T-helper 17 cell (primary cell): ENCODE results near the gene RPL5. TPM values are rescaled to one million over a fixed set of nuclear protein-coding genes. Genes with fewer than 3 reads are reported as not detected.

Source experiments
- ATAC-seq: fragments of 150-1000 bp; cut with Tn5 transposase; 2 replicates; pipeline ENCODE4 v1.10.0; 2021; ENCODE audit warnings: mild to moderate bottlenecking, moderate library complexity
- DNase-seq, 3 donors: peaks; one replicate each; pipeline versions ENCODE4 v3.0.0 to v3.0.0-alpha.2; 2020 to 2021
- H3K9me3 ChIP-seq: one replicate; pipeline ENCODE4 v1.7.0; 2013; ENCODE audit warnings: low read length, mild to moderate bottlenecking; ENCODE audit not compliant: control insufficient read depth, poor library complexity, severe bottlenecking
- H3K27ac Mint-ChIP-seq: one replicate; pipeline ENCODE4 v1.8.0; 2022; ENCODE audit warnings: mild to moderate bottlenecking, moderate library complexity, mixed read lengths
- H3K27me3 Mint-ChIP-seq: one replicate; pipeline ENCODE4 v1.8.0; 2022; ENCODE audit warnings: mixed read lengths
- H3K36me3 Mint-ChIP-seq: one replicate; pipeline ENCODE4 v1.8.0; 2022; ENCODE audit warnings: low read depth, mixed read lengths
- H3K4me1 Mint-ChIP-seq: one replicate; pipeline ENCODE4 v1.8.0; 2022; ENCODE audit warnings: mild to moderate bottlenecking, mixed read lengths
- H3K4me3 Mint-ChIP-seq: one replicate; pipeline ENCODE4 v1.8.0; 2022; ENCODE audit warnings: mild to moderate bottlenecking, moderate library complexity, mixed read lengths
- total RNA-seq, 4 donors: library from RNA in 2 of 4; stranded (reverse) in 2 of 4; gene quantifications; one replicate each; pipeline ENCODE4 v1.2.3 and lab custom pipeline; 2022 to 2026

Gene RPL5
- total RNA-seq, 2 donors from 2014 or later, result 1,386 to 1,390 TPM

DNA sequence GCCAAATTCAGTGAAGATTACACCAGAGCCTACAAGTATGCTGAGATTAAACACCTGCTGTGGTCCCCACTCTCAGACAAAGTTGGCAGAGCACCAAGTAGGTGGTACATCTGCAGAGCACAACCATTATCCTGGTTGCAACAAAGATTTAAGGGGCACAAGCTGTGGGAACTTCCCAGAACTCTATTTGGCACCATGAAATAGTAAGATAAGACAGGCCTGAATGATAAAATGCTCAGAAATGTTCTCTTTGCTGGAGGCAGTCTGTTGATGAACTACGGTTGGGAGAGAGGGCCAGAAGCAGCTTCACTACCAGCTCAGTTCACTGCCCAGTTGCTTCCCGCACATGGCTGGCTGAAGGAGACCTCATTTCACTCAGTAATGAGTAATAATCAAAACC is 19.9 kb downstream of the RPL5 start:
- no peak overlapping the region for H3K27ac Mint-ChIP-seq
- H3K9me3 ChIP-seq, result no peaks in the 10 kb centered on the region

GRCh38 chr1:92853299-92853698 is 21.5 kb downstream of the RPL5 start:
- H3K27me3 Mint-ChIP-seq, result no peaks in the 10 kb centered on the region
- DNase-seq, result no peak
- no peak overlapping the region for H3K4me3 Mint-ChIP-seq
- peaks cover 8% of the 10 kb centered on the region for H3K36me3 Mint-ChIP-seq
- no peaks in the 10 kb centered on the region for H3K9me3 ChIP-seq
- no peak for ATAC-seq
- H3K27ac Mint-ChIP-seq, result no peak overlapping the region
- H3K4me1 Mint-ChIP-seq, result peaks cover 19% of the 10 kb centered on the region

More for the DNA sequence above, 19.9 kb downstream of the RPL5 start:
- Mint-ChIP-seq H3K36me3 (peaks cover 10% of the 10 kb centered on the region), H3K4me1 (peaks cover 15% of the 10 kb centered on the region), H3K4me3 (no peak overlapping the region), H3K27me3 (no peaks in the 10 kb centered on the region)
- DNase-seq (no peak), ATAC-seq (no peak)

GRCh38 chr1:92854101-92854785 is 22.4 kb downstream of the RPL5 start:
- peaks cover 7% of the 10 kb centered on the region for H3K36me3 Mint-ChIP-seq
- no peaks in the 10 kb centered on the region for H3K27me3 Mint-ChIP-seq
- H3K4me1 Mint-ChIP-seq, result peaks cover 21% of the 10 kb centered on the region
- no peaks in the 10 kb centered on the region for H3K9me3 ChIP-seq
- H3K4me3 Mint-ChIP-seq, result no peak overlapping the region
- no peak for DNase-seq
- no peak overlapping the region for H3K27ac Mint-ChIP-seq
- no peak for ATAC-seq

GRCh38 chr1:92855236-92855635 is 23.4 kb downstream of the RPL5 start:
- no peaks in the 10 kb centered on the region for H3K27me3 Mint-ChIP-seq
- no peaks in the 10 kb centered on the region for H3K9me3 ChIP-seq
- H3K27ac Mint-ChIP-seq, result no peak overlapping the region
- H3K4me1 Mint-ChIP-seq, result peaks cover 23% of the 10 kb centered on the region
- ATAC-seq, result no peak
- peaks cover 4% of the 10 kb centered on the region for H3K36me3 Mint-ChIP-seq
- no peak for DNase-seq
- H3K4me3 Mint-ChIP-seq, result no peak overlapping the region

DNA sequence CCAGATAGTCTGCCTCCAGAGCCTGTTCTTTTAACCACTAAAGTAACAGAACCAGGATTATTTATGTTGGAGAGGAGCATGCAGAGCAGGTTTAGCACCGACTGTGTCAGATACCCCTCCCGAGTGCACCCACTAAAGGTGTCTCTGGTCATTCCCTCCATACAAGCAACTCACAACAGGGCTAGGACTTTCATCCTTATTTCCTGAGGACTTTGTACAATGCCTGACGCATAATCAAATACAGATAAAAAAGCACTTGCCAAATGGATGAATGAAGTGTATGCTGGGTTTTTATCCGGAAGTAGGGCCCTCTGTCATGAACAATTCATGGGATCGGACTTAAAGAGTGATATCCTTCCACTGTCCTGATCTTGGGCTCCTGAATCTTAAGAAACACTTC is 26.0 kb downstream of the RPL5 start:
- Mint-ChIP-seq H3K4me1 (peaks cover 22% of the 10 kb centered on the region), H3K27me3 (no peaks in the 10 kb centered on the region), H3K4me3 (no peak overlapping the region), H3K27ac (no peak overlapping the region), H3K36me3 (no peaks in the 10 kb centered on the region)
- DNase-seq (no peak), ATAC-seq (no peak)
- H3K9me3 ChIP-seq, result no peaks in the 10 kb centered on the region

- Mint-ChIP-seq H3K4me3 (peak overlapping the region; percentile 84), H3K4me1 (peaks cover 22% of the 10 kb centered on the region), H3K36me3 (no peaks in the 10 kb centered on the region), H3K27ac (peak overlapping the region; percentile 89), H3K27me3 (no peaks in the 10 kb centered on the region)
- no peaks in the 10 kb centered on the region for H3K9me3 ChIP-seq
- peak in 2 of 3 donors; percentile 11 to 40 for DNase-seq
- peak; percentile 97 for ATAC-seq
Measured at GRCh38 chr1:92858564-92859399, 26.9 kb downstream of the RPL5 start.

DNA sequence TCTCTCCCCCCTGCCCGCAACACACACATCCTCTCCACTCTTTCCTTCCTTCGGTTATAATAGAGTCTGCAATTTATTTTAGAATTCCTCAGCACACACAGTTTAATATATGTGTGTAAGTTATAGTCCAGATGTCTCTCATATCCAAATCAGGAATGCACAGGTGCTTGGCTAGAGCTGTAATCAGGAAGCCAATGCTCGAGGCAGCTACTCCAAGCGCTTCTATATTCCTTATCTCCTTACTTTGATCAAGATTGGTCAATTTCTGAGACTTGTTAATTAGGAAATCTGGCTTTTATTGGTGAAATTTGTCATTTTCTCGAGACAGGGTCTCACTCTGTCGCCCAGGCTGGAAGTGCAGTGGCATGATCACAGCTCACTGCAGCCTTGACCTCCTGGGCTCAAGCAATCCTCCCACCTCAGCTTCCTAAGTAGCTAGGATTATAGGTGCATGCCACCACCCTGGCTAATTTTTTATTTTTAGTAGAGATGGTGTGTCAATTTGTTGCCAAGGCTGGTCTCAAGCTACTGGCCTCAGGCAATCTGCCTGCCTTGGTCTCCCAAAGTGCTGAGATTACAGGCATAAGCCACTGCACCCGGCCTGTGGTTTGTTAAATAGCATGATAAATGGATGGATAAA is 27.7 kb downstream of the RPL5 start:
- ATAC-seq (peak; percentile 25), DNase-seq (no peak)
- Mint-ChIP-seq H3K4me3 (peak overlapping the region; percentile 84), H3K36me3 (no peaks in the 10 kb centered on the region), H3K27me3 (no peaks in the 10 kb centered on the region), H3K4me1 (peaks cover 19% of the 10 kb centered on the region), H3K27ac (peak overlapping the region; percentile 89)
- no peaks in the 10 kb centered on the region for H3K9me3 ChIP-seq

DNA sequence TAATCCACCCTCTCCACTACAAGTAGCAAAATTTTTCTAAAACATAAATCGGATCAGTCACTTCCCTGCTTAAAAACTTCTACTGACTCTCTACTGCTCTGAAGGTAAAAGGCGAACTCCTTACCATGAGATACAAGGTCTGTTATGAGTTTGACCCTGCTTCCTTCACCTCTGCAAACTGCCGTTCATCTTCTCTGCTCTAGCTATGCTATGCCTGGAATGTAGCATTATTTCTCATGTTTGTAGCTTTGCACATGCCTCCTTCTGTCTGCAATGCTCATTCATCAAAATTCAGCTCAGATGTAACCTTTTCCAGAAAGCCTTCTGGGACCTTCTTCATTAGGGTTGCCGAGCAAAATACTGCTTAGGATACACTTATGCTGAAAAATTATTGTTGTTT is 30.8 kb downstream of the RPL5 start:
- Mint-ChIP-seq H3K4me1 (peaks cover 15% of the 10 kb centered on the region), H3K4me3 (no peak overlapping the region), H3K27me3 (no peaks in the 10 kb centered on the region), H3K36me3 (no peaks in the 10 kb centered on the region), H3K27ac (peak overlapping the region; percentile 70)
- H3K9me3 ChIP-seq, result no peaks in the 10 kb centered on the region
- DNase-seq (no peak), ATAC-seq (no peak)

GRCh38 chr1:92864131-92864530 is 32.3 kb downstream of the RPL5 start:
- H3K9me3 ChIP-seq, result no peaks in the 10 kb centered on the region
- no peaks in the 10 kb centered on the region for H3K27me3 Mint-ChIP-seq
- H3K4me1 Mint-ChIP-seq, result peaks cover 16% of the 10 kb centered on the region
- H3K4me3 Mint-ChIP-seq, result no peak overlapping the region
- no peak for ATAC-seq
- H3K27ac Mint-ChIP-seq, result no peak overlapping the region
- no peak for DNase-seq
- no peaks in the 10 kb centered on the region for H3K36me3 Mint-ChIP-seq

DNA sequence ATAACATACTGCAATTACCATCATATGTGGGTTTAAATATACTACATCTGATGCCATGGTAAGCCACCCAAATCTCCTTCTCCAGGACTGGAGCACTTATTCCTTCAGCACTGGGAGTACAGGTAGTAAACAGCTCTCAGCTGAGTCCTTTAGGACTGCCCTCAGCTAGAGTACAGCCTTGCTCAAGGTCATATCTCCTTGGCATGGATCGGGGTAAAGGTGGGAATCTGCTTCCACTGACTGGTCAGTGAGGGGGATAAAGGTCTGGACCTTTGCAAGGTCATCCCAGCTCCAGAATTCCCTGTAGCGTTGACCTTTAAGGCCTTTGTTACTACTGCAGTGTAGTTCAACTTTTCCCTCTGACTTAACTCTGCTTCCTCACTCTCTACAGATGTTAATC is 38.8 kb downstream of the RPL5 start:
- Mint-ChIP-seq H3K27ac (peak overlapping the region; percentile 34), H3K36me3 (no peaks in the 10 kb centered on the region), H3K4me3 (no peak overlapping the region), H3K4me1 (peaks cover 11% of the 10 kb centered on the region), H3K27me3 (no peaks in the 10 kb centered on the region)
- ATAC-seq (no peak), DNase-seq (no peak)
- no peaks in the 10 kb centered on the region for H3K9me3 ChIP-seq

DNA sequence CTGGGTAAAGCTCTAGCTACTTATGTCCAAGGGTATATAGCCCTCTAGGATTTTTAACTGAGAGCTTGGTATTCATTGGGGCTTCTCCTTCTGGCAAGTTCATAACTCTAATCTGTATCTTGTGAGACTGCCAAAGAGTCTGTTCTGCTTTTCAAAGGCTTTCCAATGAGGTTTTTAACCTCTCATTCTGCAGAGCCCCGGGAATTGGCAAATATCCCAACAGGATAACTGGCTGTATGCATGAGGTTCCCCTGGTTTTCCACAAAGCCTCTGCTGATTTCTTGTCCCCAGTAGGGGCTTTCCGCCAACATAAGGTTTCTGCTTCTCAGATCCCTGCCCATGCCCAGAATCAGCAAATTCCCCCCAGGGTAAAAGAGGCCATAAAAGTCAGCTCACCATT is 40.9 kb downstream of the RPL5 start:
- Mint-ChIP-seq H3K36me3 (no peaks in the 10 kb centered on the region), H3K4me1 (peaks cover 18% of the 10 kb centered on the region), H3K27me3 (no peaks in the 10 kb centered on the region), H3K27ac (no peak overlapping the region), H3K4me3 (no peak overlapping the region)
- ATAC-seq (no peak), DNase-seq (no peak)
- H3K9me3 ChIP-seq, result no peaks in the 10 kb centered on the region

DNA sequence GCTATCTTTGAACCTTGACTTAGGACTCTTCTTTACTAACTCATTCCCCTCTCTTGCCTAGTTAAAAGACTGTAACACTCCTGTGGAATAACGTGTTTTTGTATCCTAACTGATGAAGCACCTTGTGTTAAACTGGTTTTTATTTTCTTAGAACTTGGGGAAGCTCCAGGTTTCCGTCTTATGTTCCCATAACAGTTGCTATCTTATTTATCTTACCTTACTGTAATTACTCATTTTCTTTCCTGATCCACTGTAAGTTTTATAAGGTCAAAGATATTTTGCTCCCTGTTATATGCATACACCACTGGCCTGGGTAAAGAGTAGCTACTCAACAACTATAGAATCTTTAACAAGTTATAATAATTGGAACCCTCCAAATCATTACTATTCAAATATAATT is 43.1 kb downstream of the RPL5 start:
- no peaks in the 10 kb centered on the region for H3K27me3 Mint-ChIP-seq
- ATAC-seq, result no peak
- H3K9me3 ChIP-seq, result no peaks in the 10 kb centered on the region
- no peak overlapping the region for H3K27ac Mint-ChIP-seq
- no peaks in the 10 kb centered on the region for H3K36me3 Mint-ChIP-seq
- H3K4me3 Mint-ChIP-seq, result no peak overlapping the region
- H3K4me1 Mint-ChIP-seq, result peaks cover 21% of the 10 kb centered on the region
- no peak for DNase-seq

DNA sequence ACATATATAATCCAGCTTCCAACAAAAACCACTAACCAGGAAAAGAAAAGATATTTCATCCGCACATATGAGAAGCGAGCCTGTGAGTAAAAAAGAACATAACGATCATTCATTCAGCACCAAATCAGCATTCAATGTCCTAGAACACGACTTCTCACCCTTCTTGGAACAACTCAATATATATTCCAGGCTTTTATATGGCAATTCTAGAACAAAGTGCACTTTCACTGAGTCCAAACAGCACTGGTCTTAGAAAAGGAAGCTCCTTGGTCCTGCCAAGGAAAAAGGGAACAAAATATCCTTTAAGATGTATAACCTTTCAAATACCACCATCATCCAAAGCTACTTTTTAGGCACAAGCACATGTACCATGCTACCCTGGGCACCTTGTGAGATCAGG is 44.5 kb downstream of the RPL5 start:
- Mint-ChIP-seq H3K4me1 (peaks cover 21% of the 10 kb centered on the region), H3K27me3 (no peaks in the 10 kb centered on the region), H3K4me3 (no peak overlapping the region), H3K36me3 (no peaks in the 10 kb centered on the region), H3K27ac (no peak overlapping the region)
- no peaks in the 10 kb centered on the region for H3K9me3 ChIP-seq
- DNase-seq (no peak), ATAC-seq (no peak)
